ENCODE results near the gene CNFN. TPM values are rescaled to one million over a fixed set of nuclear protein-coding genes. Genes with fewer than 3 reads are reported as not detected.
A peak's percentile ranks its signal among the peaks of the same experiment; 100 is the strongest.

Gene CNFN, protein sequence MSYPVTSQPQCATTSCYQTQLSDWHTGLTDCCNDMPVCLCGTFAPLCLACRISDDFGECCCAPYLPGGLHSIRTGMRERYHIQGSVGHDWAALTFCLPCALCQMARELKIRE
- total RNA-seq, result 5.0 and 5.7 TPM in 2 replicates

DNA sequence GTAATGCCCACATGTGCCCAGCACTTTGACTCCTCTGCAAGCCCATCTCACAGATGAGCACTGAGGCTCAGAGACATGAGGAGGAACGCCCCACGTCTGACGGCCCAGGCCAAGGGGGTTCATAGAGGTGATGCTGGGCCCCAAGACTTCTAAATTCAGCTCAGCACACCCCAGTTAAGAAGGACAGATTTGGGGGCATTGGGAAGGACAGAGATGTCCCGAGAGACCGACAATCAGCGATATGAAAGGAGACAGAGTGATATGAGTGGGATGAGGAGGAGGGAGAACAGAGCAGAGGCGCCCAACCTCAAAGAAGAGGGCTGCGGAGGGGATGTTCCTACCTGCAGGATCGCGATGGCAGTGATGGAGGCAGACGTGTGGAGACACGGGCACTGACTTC lies at the start of gene CNFN:
Gene CNFN, minus strand, starts transcription at position 399 of the 400 bp plus-strand sequence. CDS start 1,260 bp downstream, outside the sequence.
- no peak for DNase-seq (ENCODE audit: low read depth)
- no peak within 1 kb of the TSS for H3K4me3 ChIP-seq (ENCODE audit: low read depth, low read length)
- TF ChIP-seq, protein P1, sequence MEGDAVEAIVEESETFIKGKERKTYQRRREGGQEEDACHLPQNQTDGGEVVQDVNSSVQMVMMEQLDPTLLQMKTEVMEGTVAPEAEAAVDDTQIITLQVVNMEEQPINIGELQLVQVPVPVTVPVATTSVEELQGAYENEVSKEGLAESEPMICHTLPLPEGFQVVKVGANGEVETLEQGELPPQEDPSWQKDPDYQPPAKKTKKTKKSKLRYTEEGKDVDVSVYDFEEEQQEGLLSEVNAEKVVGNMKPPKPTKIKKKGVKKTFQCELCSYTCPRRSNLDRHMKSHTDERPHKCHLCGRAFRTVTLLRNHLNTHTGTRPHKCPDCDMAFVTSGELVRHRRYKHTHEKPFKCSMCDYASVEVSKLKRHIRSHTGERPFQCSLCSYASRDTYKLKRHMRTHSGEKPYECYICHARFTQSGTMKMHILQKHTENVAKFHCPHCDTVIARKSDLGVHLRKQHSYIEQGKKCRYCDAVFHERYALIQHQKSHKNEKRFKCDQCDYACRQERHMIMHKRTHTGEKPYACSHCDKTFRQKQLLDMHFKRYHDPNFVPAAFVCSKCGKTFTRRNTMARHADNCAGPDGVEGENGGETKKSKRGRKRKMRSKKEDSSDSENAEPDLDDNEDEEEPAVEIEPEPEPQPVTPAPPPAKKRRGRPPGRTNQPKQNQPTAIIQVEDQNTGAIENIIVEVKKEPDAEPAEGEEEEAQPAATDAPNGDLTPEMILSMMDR (conservative IDR thresholded peaks at IDR 0.05; ENCODE audit: low read depth, low read length), result no peak

DNA sequence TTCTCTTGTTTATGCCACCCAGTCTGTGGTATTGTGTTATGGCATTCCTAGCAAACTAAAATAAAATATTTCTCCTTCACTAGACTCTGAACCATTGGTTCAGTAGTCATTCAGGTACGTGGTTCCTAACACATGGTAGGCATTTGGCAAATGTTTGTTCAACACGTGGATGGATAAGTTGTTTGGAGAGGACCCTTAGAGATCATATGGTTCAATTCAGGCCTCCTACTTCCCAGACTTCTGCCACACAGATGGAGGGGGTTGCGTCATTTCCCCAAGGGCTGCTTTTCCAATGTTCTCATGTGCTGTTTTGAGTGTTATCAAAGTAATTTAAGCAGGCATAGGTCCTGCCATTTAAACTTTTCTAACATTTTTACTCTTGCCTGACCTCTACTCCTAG lies 45.9 kb upstream of the CNFN start:
- no peak for DNase-seq (ENCODE audit: low read depth)
- H3K4me3 ChIP-seq (ENCODE audit: low read depth, low read length), result no peak overlapping the region
- TF ChIP-seq, protein P1 (conservative IDR thresholded peaks at IDR 0.05; ENCODE audit: low read depth, low read length), result no peak

DNA sequence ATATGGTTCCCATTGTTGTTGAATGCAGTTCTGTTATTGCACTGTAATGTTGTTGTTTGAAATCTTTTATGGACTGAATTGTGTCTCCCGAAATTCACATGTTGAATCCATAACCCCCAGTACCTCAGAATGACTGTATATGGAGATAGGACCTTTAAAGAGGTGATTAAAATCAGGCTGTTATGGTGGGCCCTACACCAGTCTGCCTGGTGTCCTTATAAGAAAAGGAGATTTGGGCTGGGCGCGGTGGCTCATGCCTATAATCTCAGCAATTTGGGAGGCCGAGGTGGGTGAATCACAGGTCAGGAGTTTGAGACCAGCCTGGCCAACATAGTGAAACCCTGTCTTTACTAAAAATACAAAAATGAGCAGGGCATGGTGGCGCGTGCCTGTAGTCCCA lies 45.2 kb upstream of the CNFN start:
- TF ChIP-seq, protein P1 (conservative IDR thresholded peaks at IDR 0.05; ENCODE audit: low read depth, low read length), result no peak
- no peak overlapping the region for H3K4me3 ChIP-seq (ENCODE audit: low read depth, low read length)

DNA sequence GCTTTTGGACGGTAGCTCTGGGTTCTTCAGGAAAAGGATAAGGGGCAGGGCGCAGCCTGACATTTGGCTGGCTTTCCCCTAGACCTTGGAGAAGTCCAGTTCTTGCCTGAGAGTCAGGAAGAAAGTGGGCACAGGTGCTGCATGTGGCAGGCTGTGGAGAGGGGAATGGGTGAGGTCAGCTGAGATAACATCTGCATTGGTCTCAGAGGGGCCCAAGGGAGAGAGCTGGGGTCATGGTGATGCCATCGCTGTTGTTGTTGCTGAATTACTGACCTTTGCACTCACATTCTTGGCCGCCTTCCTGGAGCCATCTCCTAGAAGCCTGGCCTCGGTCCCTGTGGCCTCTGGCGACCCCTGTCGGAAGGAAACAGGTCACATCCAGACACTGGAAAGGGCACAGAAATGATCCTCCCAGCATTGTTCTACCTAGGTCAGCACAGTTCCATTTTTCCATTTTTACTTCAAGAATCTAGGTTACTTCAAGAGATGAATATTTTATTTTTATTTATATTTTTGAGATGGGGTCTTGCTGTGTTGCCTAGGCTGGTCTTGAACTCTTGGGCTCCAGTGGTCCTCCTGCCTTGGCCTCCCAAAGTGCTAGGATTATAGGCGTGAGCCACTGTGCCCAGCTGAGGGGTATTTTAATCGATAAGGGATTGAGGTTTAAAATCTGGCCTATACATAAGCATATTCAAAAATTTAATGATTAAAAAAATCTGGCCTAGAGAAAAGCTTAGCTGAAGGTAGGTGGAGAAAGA lies 43.6 kb upstream of the CNFN start:
- TF ChIP-seq, protein P1 (conservative IDR thresholded peaks at IDR 0.05; ENCODE audit: low read depth, low read length), result peak; percentile 92
- H3K4me3 ChIP-seq (ENCODE audit: low read depth, low read length), result no peak overlapping the region
- DNase-seq (ENCODE audit: low read depth), result peak; percentile 16

More for the DNA sequence above, 45.2 kb upstream of the CNFN start:
- no peak for DNase-seq (ENCODE audit: low read depth)

DNA sequence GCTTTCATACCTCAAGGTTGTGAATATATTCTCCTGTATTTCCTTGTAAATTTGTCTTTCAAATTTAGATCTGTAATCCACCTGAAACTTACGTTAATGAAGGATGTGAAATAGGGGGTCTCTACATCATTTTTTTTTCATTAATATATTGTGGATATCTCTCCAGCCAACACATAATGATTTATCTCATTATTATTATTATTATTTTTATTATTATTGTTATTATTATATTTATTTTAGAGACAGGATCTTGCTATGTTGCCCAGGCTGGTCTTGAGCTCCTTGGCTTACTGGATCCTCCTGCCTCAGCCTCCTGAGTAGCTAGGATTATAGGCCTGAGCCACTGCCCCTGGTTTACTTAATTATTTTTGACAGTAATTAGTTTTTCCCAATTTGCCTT lies 41.4 kb upstream of the CNFN start:
- DNase-seq (ENCODE audit: low read depth), result no peak
- H3K4me3 ChIP-seq (ENCODE audit: low read depth, low read length), result no peak overlapping the region
- TF ChIP-seq, protein P1 (conservative IDR thresholded peaks at IDR 0.05; ENCODE audit: low read depth, low read length), result no peak

DNA sequence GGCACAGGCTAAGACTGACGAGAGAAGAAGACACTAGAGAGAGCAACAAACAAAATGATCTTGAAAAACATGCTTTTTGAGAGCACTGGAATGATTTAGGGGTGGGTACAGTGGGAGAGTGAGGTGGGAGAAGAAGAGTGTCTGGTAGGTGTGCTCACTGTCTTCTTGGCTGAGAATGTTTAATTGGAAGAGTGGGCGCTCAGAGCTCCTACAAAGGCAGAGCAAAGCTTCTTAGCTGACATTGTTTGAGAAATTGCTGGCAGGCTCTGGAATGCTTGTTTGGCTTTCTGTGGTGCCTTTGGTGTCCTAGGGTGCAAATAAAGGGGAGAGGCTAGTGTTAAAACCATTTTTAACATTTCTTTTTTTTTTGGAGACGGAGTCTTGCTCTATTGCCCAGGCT lies 38.6 kb upstream of the CNFN start:
- H3K4me3 ChIP-seq (ENCODE audit: low read depth, low read length), result no peak overlapping the region
- no peak for DNase-seq (ENCODE audit: low read depth)
- TF ChIP-seq, protein P1 (conservative IDR thresholded peaks at IDR 0.05; ENCODE audit: low read depth, low read length), result no peak

DNA sequence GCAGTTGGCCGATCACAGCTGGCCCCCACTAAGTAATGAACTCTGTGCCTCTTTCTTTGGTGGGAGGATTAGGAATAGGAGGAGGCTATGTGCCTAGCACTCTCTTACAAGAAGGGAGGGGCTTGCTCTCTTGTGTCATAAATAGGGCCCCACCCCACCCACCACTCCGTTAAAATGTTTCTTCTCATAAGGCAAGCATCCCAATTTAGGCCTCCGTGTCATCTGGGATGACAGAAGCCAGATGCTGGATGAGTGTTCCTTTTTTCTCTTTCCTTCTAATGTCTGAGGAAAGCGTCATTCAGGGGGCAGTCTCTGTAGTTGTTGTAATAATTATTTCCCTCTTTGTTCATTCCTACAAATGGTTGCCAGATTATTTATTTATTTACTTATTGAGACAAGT lies 37.2 kb upstream of the CNFN start, which contains the start of gene LIPE:
Gene LIPE, minus strand, starts transcription at position 76 of the 400 bp plus-strand sequence. CDS start 239 bp downstream, outside the sequence.
- no peak within 1 kb of the TSS for H3K4me3 ChIP-seq (ENCODE audit: low read depth, low read length)
- TF ChIP-seq, protein P1 (conservative IDR thresholded peaks at IDR 0.05; ENCODE audit: low read depth, low read length), result no peak
- DNase-seq (ENCODE audit: low read depth), result no peak
